Measurements from ENCODE around the gene PRMT5.

The PRMT5 gene

GRCh38 chr14:22895402-22895801, 33.8 kb downstream of the PRMT5 start:
- POLR2A ChIA-PET: interaction anchor here (0.8 to 1.3 kb wide), 2 partner anchors 9 to 12 kb away, joined by 3 to 5 read pairs; partner anchors contain the start of gene REM2

GRCh38 chr14:22893706-22894105, 35.5 kb downstream of the PRMT5 start:
- DNase-seq (ENCODE audit: extremely low spot score): no peak
- ChIA-PET CTCF (interaction anchor here (1.1 to 4.3 kb wide), 6 partner anchors 15 to 324 kb away, joined by 3 to 20 read pairs (median 4); no protein-coding TSS in a partner anchor), POLR2A (no interaction called here)
- no peak for TF ChIP-seq CTCF (IDR thresholded peaks at IDR 0.05; ENCODE audit: control extremely low read depth, extremely low read depth, low read depth, missing control alignments)

More at GRCh38 chr14:22895402-22895801, 33.8 kb downstream of the PRMT5 start:
- CTCF ChIA-PET: interaction anchor here (0.9 to 4.3 kb wide), 9 partner anchors 7 to 325 kb away, joined by 3 to 20 read pairs (median 8); no protein-coding TSS in a partner anchor
- no peak for TF ChIP-seq CTCF (IDR thresholded peaks at IDR 0.05; ENCODE audit: control extremely low read depth, extremely low read depth, low read depth, missing control alignments)
- no peak for DNase-seq (ENCODE audit: extremely low spot score)

- POLR2A ChIA-PET: no interaction called here
- TF ChIP-seq CTCF (IDR thresholded peaks at IDR 0.05; ENCODE audit: control extremely low read depth, extremely low read depth, low read depth, missing control alignments): no peak
- CTCF ChIA-PET: interaction anchor here (1.0 to 2.0 kb wide), 7 partner anchors 9 to 336 kb away, joined by 3 to 6 read pairs (median 4); partner anchors contain the start of gene REM2
- no peak for DNase-seq (ENCODE audit: extremely low spot score)
These were observed 36.7 kb downstream of the PRMT5 start for GRCh38 chr14:22892488-22892887.

- no peak for TF ChIP-seq CTCF (IDR thresholded peaks at IDR 0.05; ENCODE audit: control extremely low read depth, extremely low read depth, low read depth, missing control alignments)
- CTCF ChIA-PET: interaction anchor here (1.0 to 12.3 kb wide), 9 partner anchors 8 to 319 kb away, joined by 3 to 196 read pairs (median 5); partner anchors contain the start of genes LRP10, PRMT5 and REM2
- no peak for DNase-seq (ENCODE audit: extremely low spot score)
- POLR2A ChIA-PET: no interaction called here
These were observed 38.8 kb downstream of the PRMT5 start for GRCh38 chr14:22890416-22890815.

- no peak for DNase-seq (ENCODE audit: extremely low spot score)
- POLR2A ChIA-PET: interaction anchor here (0.6 to 1.9 kb wide), 5 partner anchors 13 to 333 kb away, joined by 3 to 6 read pairs (median 4); partner anchors contain the start of gene OXA1L
- no peak for TF ChIP-seq CTCF (IDR thresholded peaks at IDR 0.05; ENCODE audit: control extremely low read depth, extremely low read depth, low read depth, missing control alignments)
- CTCF ChIA-PET: interaction anchor here (0.9 to 12.3 kb wide), 14 partner anchors 8 to 332 kb away, joined by 3 to 196 read pairs (median 4); partner anchors contain the start of genes LRP10 and RBM23
These were observed 40.5 kb downstream of the PRMT5 start for GRCh38 chr14:22888662-22889061.

GRCh38 chr14:22887990-22888378, 41.2 kb downstream of the PRMT5 start:
- no peak for TF ChIP-seq CTCF (IDR thresholded peaks at IDR 0.05; ENCODE audit: control extremely low read depth, extremely low read depth, low read depth, missing control alignments)
- ChIA-PET POLR2A (interaction anchor here (0.6 to 1.9 kb wide), 5 partner anchors 14 to 332 kb away, joined by 3 to 6 read pairs (median 4); partner anchors contain the start of gene OXA1L), CTCF (interaction anchor here (0.9 to 12.3 kb wide), 12 partner anchors 8 to 331 kb away, joined by 3 to 196 read pairs (median 6); partner anchors contain the start of genes LRP10 and RBM23)
- DNase-seq (ENCODE audit: extremely low spot score): peak; percentile 72
